Ishikawa (cell line): ENCODE data around the gene NOS1AP.

ENCODE experiments used
- EP300 ChIP-seq: IDR thresholded peaks from 2 replicates; pipeline ENCODE4 v1.6.1; 2012; ENCODE audit warnings: borderline replicate concordance
- TEAD4 ChIP-seq: IDR thresholded peaks from 2 replicates; pipeline ENCODE4 v1.6.1; 2012
- TF ChIP-seq, protein P1 (sequence below): IDR thresholded peaks from 2 replicates; pipeline ENCODE4 v1.6.1; 2012; ENCODE audit warnings: low read depth, mild to moderate bottlenecking
- TF ChIP-seq, protein P2 (sequence below): IDR thresholded peaks from 2 replicates; pipeline ENCODE4 v1.6.1; 2012

DNA sequence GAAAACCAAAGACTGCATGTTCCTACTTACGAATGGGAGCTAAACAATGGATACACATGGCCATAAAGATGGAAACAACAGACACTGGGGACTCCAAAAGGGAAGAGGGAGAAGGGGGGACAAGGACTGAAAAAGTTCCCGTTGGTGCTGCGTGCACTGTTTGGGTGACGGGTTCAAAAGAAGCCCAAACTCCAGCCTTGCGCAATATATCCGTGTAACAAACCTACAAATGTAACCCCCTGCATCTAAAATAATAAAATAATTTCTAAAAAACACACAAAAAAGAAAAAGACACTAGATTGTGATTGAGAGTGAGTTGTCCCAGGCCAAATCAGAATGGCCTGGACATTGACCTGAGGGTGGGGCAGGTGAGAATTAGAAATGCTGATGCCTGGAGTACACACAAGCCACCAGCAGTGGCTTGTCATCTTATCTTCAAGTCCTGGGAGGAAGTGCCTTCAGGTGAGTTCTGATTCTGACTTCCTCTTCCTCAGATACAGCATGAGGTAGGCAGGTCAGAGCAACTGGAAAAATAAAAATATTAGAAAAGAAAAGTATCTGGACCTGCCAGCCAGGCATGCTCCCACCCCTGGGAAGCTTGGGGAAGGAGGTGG, 252.4 kb downstream of the NOS1AP start:
- TF ChIP-seq, protein P1, sequence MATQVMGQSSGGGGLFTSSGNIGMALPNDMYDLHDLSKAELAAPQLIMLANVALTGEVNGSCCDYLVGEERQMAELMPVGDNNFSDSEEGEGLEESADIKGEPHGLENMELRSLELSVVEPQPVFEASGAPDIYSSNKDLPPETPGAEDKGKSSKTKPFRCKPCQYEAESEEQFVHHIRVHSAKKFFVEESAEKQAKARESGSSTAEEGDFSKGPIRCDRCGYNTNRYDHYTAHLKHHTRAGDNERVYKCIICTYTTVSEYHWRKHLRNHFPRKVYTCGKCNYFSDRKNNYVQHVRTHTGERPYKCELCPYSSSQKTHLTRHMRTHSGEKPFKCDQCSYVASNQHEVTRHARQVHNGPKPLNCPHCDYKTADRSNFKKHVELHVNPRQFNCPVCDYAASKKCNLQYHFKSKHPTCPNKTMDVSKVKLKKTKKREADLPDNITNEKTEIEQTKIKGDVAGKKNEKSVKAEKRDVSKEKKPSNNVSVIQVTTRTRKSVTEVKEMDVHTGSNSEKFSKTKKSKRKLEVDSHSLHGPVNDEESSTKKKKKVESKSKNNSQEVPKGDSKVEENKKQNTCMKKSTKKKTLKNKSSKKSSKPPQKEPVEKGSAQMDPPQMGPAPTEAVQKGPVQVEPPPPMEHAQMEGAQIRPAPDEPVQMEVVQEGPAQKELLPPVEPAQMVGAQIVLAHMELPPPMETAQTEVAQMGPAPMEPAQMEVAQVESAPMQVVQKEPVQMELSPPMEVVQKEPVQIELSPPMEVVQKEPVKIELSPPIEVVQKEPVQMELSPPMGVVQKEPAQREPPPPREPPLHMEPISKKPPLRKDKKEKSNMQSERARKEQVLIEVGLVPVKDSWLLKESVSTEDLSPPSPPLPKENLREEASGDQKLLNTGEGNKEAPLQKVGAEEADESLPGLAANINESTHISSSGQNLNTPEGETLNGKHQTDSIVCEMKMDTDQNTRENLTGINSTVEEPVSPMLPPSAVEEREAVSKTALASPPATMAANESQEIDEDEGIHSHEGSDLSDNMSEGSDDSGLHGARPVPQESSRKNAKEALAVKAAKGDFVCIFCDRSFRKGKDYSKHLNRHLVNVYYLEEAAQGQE: no peak
- TF ChIP-seq EP300: no peak
- TF ChIP-seq, protein P2, sequence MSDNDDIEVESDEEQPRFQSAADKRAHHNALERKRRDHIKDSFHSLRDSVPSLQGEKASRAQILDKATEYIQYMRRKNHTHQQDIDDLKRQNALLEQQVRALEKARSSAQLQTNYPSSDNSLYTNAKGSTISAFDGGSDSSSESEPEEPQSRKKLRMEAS: no peak
- TF ChIP-seq TEAD4: no peak
